Osteocyte (in vitro differentiated cells): Measurements from ENCODE around the gene GDF15. TPM values are rescaled to one million over a fixed set of nuclear protein-coding genes. Genes with fewer than 3 reads are reported as not detected.

Experiments
- DNase-seq: peaks from one replicate; pipeline ENCODE4 v3.0.0; 2021; ENCODE audit warnings: mixed read lengths; ENCODE audit not compliant: unreplicated experiment; ENCODE audit errors: extremely low spot score
- H3K27ac Mint-ChIP-seq: one replicate; pipeline ENCODE4 v1.8.0; 2021; ENCODE audit warnings: mild to moderate bottlenecking, mixed read lengths; ENCODE audit not compliant: unreplicated experiment
- H3K27me3 Mint-ChIP-seq: one replicate; pipeline ENCODE4 v1.8.0; 2021; ENCODE audit warnings: mixed read lengths; ENCODE audit not compliant: unreplicated experiment
- H3K36me3 Mint-ChIP-seq: one replicate; pipeline ENCODE4 v1.8.0; 2021; ENCODE audit warnings: mixed read lengths; ENCODE audit not compliant: unreplicated experiment
- H3K4me1 Mint-ChIP-seq: one replicate; pipeline ENCODE4 v1.8.0; 2021; ENCODE audit warnings: mixed read lengths; ENCODE audit not compliant: unreplicated experiment
- H3K4me3 Mint-ChIP-seq: one replicate; pipeline ENCODE4 v1.8.0; 2021; ENCODE audit warnings: mild to moderate bottlenecking, moderate library complexity, mixed read lengths; ENCODE audit not compliant: unreplicated experiment
- H3K9me3 Mint-ChIP-seq: one replicate; pipeline ENCODE4 v1.8.0; 2021; ENCODE audit warnings: mixed read lengths; ENCODE audit not compliant: unreplicated experiment
- CTCF ChIP-seq: fragments of 200-600 bp; sonication (generic); IDR thresholded peaks from 2 replicates; pipeline ENCODE4 v1.5.0; 2021; ENCODE audit warnings: antibody characterized with exemption, mild to moderate bottlenecking, moderate library complexity
- total RNA-seq: library from RNA; stranded (reverse); gene quantifications from 2 replicates; pipeline ENCODE4 v1.2.1, GENCODE V29; 2021

The GDF15 gene
- total RNA-seq, 1 donor from 2014 or later = 47.9 TPM

GRCh38 chr19:18340990-18341868 is 44.7 kb upstream of the GDF15 start:
- no peaks in the 10 kb centered on the region for H3K9me3 Mint-ChIP-seq
- peaks cover 14% of the 10 kb centered on the region for H3K4me1 Mint-ChIP-seq

GRCh38 chr19:18342090-18342632 is 43.8 kb upstream of the GDF15 start:
- no peak for DNase-seq

More at GRCh38 chr19:18340990-18341868, 44.7 kb upstream of the GDF15 start:
- TF ChIP-seq CTCF = no peak
- DNase-seq = no peak
- Mint-ChIP-seq H3K36me3 (peaks cover 18% of the 10 kb centered on the region), H3K4me3 (peak overlapping the region; percentile 81), H3K27me3 (no peaks in the 10 kb centered on the region), H3K27ac (no peak overlapping the region)

GRCh38 chr19:18344582-18344950 is 41.4 kb upstream of the GDF15 start:
- TF ChIP-seq CTCF = no peak
- Mint-ChIP-seq H3K4me1 (peaks cover 14% of the 10 kb centered on the region), H3K9me3 (no peaks in the 10 kb centered on the region), H3K27me3 (no peaks in the 10 kb centered on the region), H3K4me3 (no peak overlapping the region), H3K27ac (no peak overlapping the region), H3K36me3 (peaks cover 27% of the 10 kb centered on the region)
- DNase-seq = no peak

More at GRCh38 chr19:18342090-18342632, 43.8 kb upstream of the GDF15 start:
- Mint-ChIP-seq H3K27me3 (no peaks in the 10 kb centered on the region), H3K4me3 (no peak overlapping the region), H3K36me3 (peaks cover 20% of the 10 kb centered on the region), H3K9me3 (no peaks in the 10 kb centered on the region), H3K27ac (no peak overlapping the region), H3K4me1 (peaks cover 16% of the 10 kb centered on the region)
- TF ChIP-seq CTCF = no peak

- H3K9me3 Mint-ChIP-seq = no peaks in the 10 kb centered on the region
- H3K27me3 Mint-ChIP-seq = no peaks in the 10 kb centered on the region
- peaks cover 13% of the 10 kb centered on the region for H3K4me1 Mint-ChIP-seq
- H3K36me3 Mint-ChIP-seq = peaks cover 28% of the 10 kb centered on the region
- no peak overlapping the region for H3K27ac Mint-ChIP-seq
- no peak overlapping the region for H3K4me3 Mint-ChIP-seq
- no peak for DNase-seq
- no peak for TF ChIP-seq CTCF
Measured at GRCh38 chr19:18345296-18345695, 40.7 kb upstream of the GDF15 start.

GRCh38 chr19:18346091-18346490 is 39.9 kb upstream of the GDF15 start:
- DNase-seq = no peak
- peak overlapping the region; percentile 12 for H3K27ac Mint-ChIP-seq
- peaks cover 31% of the 10 kb centered on the region for H3K36me3 Mint-ChIP-seq
- H3K4me3 Mint-ChIP-seq = no peak overlapping the region
- H3K27me3 Mint-ChIP-seq = no peaks in the 10 kb centered on the region
- no peak for TF ChIP-seq CTCF
- H3K9me3 Mint-ChIP-seq = no peaks in the 10 kb centered on the region
- peaks cover 13% of the 10 kb centered on the region for H3K4me1 Mint-ChIP-seq
